Measurements from ENCODE around the gene WNT2. TPM values are rescaled to one million over a fixed set of nuclear protein-coding genes. Genes with fewer than 3 reads are reported as not detected.

The WNT2 gene
- polyA plus RNA-seq, 1 donor from 2014 or later: not detected

GRCh38 chr7:117227091-117227490, 95.8 kb downstream of the WNT2 start:
- Mint-ChIP-seq H3K36me3 (peaks cover 2% of the 10 kb centered on the region), H3K9me3 (peaks cover 0 to under 1% (median 0%) of the 10 kb centered on the region in 3 donors), H3K27ac (no peak overlapping the region), H3K4me1 (peaks cover 2 to 8% (median 3%) of the 10 kb centered on the region in 3 donors), H3K4me3 (no peak overlapping the region), H3K27me3 (no peaks in the 10 kb centered on the region)

GRCh38 chr7:117225536-117225935, 97.3 kb downstream of the WNT2 start:
- no peaks in the 10 kb centered on the region for H3K9me3 Mint-ChIP-seq
- H3K27ac Mint-ChIP-seq: no peak overlapping the region
- peaks cover 0 to 3% (median 2%) of the 10 kb centered on the region in 3 donors for H3K4me1 Mint-ChIP-seq
- H3K4me3 Mint-ChIP-seq: no peak overlapping the region
- H3K36me3 Mint-ChIP-seq: peaks cover 2% of the 10 kb centered on the region
- no peaks in the 10 kb centered on the region for H3K27me3 Mint-ChIP-seq

Other genes starting within 250 kb of the WNT2 start
- gene ASZ1, start 104.4 kb upstream of the WNT2 start, polyA plus RNA-seq: not detected
- gene CFTR, start 157.0 kb upstream of the WNT2 start, polyA plus RNA-seq: not detected